Mesendoderm (in vitro differentiated cells): ENCODE results near the gene SHC4.

ENCODE experiments used
- DNase-seq: peaks from one replicate; pipeline ENCODE4 v3.0.0; 2013
- H2AK5ac ChIP-seq: 2 replicates; pipeline ENCODE4 v1.6.1; 2013; ENCODE audit warnings: low read length, inconsistent platforms
- H2BK120ac ChIP-seq: 2 replicates; pipeline ENCODE4 v1.6.1; 2013; ENCODE audit warnings: low read depth, mild to moderate bottlenecking, low read length, moderate library complexity, mixed read lengths
- H2BK15ac ChIP-seq: replicated peaks from 2 replicates; pipeline ENCODE4 v1.6.1; 2013; ENCODE audit warnings: low read depth, mild to moderate bottlenecking, moderate library complexity
- H2BK5ac ChIP-seq: 2 replicates; pipeline ENCODE4 v1.6.1; 2013; ENCODE audit warnings: low read length, inconsistent platforms
- H3K18ac ChIP-seq: 2 replicates; pipeline ENCODE4 v1.6.1; 2013; ENCODE audit warnings: mild to moderate bottlenecking, low read length, mixed read lengths
- H3K23ac ChIP-seq: one replicate; pipeline ENCODE4 v1.6.1; 2013; ENCODE audit warnings: low read length
- H3K27ac ChIP-seq: 2 replicates; pipeline ENCODE4 v1.5.1; 2013; ENCODE audit warnings: low read depth, mild to moderate bottlenecking, inconsistent platforms, low read length, moderate library complexity
- H3K27me3 ChIP-seq: 2 replicates; pipeline ENCODE4 v1.6.1; 2013; ENCODE audit warnings: low read length, control low read depth, mild to moderate bottlenecking, inconsistent platforms; ENCODE audit not compliant: insufficient read depth, poor library complexity
- H3K36me3 ChIP-seq: 2 replicates; pipeline ENCODE4 v1.6.1; 2013; ENCODE audit warnings: low read length, inconsistent platforms; ENCODE audit not compliant: control insufficient read depth, insufficient read depth
- H3K4ac ChIP-seq: one replicate; pipeline ENCODE4 v1.6.1; 2013; ENCODE audit warnings: low read depth, mild to moderate bottlenecking, low read length, moderate library complexity
- H3K4me1 ChIP-seq: 2 replicates; pipeline ENCODE4 v1.6.1; 2013; ENCODE audit warnings: low read depth, low read length, inconsistent platforms; ENCODE audit not compliant: control insufficient read depth
- H3K4me2 ChIP-seq: 2 replicates; pipeline ENCODE4 v1.6.1; 2013; ENCODE audit warnings: low read length
- H3K4me3 ChIP-seq: 2 replicates; pipeline ENCODE4 v1.5.1; 2013; ENCODE audit warnings: mild to moderate bottlenecking, low read length
- H3K56ac ChIP-seq: one replicate; pipeline ENCODE4 v1.6.1; 2013; ENCODE audit warnings: low read length
- H3K79me1 ChIP-seq: 2 replicates; pipeline ENCODE4 v1.6.1; 2013; ENCODE audit warnings: low read length, inconsistent platforms
- H3K79me2 ChIP-seq: 2 replicates; pipeline ENCODE4 v1.6.1; 2013; ENCODE audit warnings: mild to moderate bottlenecking, low read length; ENCODE audit not compliant: control insufficient read depth, insufficient read depth
- H3K9ac ChIP-seq: 2 replicates; pipeline ENCODE4 v1.6.1; 2013; ENCODE audit warnings: low read length, inconsistent platforms
- H4K5ac ChIP-seq: one replicate; pipeline ENCODE4 v1.6.1; 2013; ENCODE audit warnings: low read length
- H4K8ac ChIP-seq: one replicate; pipeline ENCODE4 v1.6.1; 2013; ENCODE audit warnings: low read depth, mild to moderate bottlenecking, control low read depth, low read length, moderate library complexity
- WGBS: extraction: QIAGEN DNeasy Blood & Tissue Kit; methylation state at CpG from one replicate; pipeline ENCODE4 v1.1.7; 2013; ENCODE audit warnings: low lambda C conversion rate, missing lambda C conversion rate; ENCODE audit not compliant: insufficient coverage; ENCODE audit errors: extremely low coverage; 5-methylcytosine and 5-hydroxymethylcytosine counted together

The SHC4 gene

DNA sequence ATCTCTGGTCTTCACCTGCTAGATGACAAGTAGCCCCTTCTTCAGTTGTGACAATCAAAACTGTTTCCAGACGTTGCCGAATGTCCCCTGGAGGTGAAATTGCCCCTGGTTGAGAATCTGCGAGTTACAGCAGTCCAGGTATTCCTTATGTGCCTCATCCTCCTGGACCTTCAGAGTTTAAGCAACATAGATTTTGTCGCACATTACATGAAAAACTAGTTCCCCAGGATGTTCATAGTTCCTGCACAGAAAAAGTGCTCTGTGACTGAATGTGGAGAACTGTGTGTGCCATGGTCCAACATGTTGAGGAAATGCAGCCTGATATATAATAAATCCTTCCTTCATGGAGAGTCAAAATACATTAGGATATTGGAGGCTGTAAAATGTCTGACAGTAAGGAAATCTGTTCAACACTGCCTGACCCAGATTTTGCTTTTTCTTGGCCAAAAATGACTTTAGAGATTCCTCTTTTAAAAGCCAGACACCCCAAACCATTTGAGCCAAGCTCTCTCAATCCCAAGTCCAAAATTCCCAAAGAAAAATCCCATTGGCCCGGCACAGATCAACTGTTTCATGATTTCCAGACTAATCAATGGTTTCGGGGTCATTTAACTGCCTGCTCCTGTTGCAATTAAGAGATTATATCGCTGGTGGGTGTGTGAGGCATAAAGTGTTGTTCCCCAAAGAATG lies 20.4 kb upstream of the SHC4 start:
- Histone ChIP-seq H3K56ac (no peak overlapping the region), H3K79me2 (no peaks in the 10 kb centered on the region), H2AK5ac (no peak overlapping the region), H3K9ac (no peak overlapping the region), H3K27ac (no peak overlapping the region), H3K18ac (no peak overlapping the region), H2BK120ac (no peak overlapping the region), H3K4me1 (no peaks in the 10 kb centered on the region), H2BK5ac (no peak overlapping the region), H3K27me3 (no peaks in the 10 kb centered on the region), H3K4me3 (no peak overlapping the region), H3K79me1 (no peaks in the 10 kb centered on the region), H2BK15ac (no peak overlapping the region), H4K8ac (no peak overlapping the region), H3K23ac (no peak overlapping the region), H3K36me3 (no peaks in the 10 kb centered on the region), H3K4me2 (no peak overlapping the region), H4K5ac (no peak overlapping the region), H3K4ac (no peak overlapping the region)
- whole genome bisulfite sequencing = no CpG with 5 or more reads among the region's 7 CpGs
- DNase-seq = no peak

DNA sequence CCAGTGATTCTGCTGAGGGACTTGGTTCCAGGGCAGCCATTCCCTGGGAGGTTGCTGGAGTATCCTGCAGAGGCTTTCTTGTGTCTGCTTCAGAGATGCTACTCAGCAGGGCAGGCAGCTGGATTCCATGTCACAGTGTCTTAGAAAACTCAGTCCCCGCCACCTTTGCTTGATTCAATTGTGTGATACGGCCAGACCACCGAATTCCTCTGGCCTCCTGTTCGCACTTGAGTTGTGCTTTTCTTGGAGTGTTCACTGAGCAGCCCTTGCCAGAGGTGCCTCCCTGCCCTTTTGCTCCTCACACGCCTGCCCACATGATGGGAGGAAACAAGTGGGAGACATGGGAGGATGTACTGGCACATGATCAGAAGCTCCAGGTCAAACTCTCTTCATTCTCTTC lies 19.6 kb upstream of the SHC4 start:
- H3K79me1 ChIP-seq = no peaks in the 10 kb centered on the region
- H3K27ac ChIP-seq = no peak overlapping the region
- H3K56ac ChIP-seq = no peak overlapping the region
- H4K8ac ChIP-seq = no peak overlapping the region
- H2BK5ac ChIP-seq = no peak overlapping the region
- H3K9ac ChIP-seq = no peak overlapping the region
- no CpG with 5 or more reads among the region's 5 CpGs for WGBS
- H3K23ac ChIP-seq = no peak overlapping the region
- H4K5ac ChIP-seq = no peak overlapping the region
- H3K36me3 ChIP-seq = no peaks in the 10 kb centered on the region
- no peak overlapping the region for H3K4me3 ChIP-seq
- H3K4me1 ChIP-seq = no peaks in the 10 kb centered on the region
- H3K79me2 ChIP-seq = no peaks in the 10 kb centered on the region
- no peak overlapping the region for H3K18ac ChIP-seq
- H2AK5ac ChIP-seq = no peak overlapping the region
- no peak overlapping the region for H3K4ac ChIP-seq
- no peak overlapping the region for H3K4me2 ChIP-seq
- no peak overlapping the region for H2BK120ac ChIP-seq
- DNase-seq = no peak
- H3K27me3 ChIP-seq = no peaks in the 10 kb centered on the region
- no peak overlapping the region for H2BK15ac ChIP-seq

DNA sequence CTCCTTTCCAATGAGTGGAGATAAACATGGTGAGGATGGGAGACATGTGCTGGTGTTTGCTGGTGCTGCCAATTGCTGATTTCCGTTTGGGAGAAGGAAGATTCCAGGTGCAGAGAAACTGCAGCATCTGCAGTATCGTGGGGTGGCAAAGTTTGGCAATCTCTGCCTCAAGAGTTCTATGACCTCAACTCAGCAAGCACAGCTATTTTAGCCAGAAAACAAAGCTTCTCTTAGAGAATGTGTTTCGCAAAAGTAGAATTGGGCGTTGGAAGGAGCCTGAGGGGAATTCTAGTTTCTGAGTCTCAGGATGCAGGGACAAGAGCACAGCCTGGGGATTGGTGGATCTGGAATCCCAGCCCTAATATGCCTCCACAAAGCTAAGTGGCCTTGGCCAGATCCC lies 18.2 kb upstream of the SHC4 start:
- no peak overlapping the region for H3K23ac ChIP-seq
- no peaks in the 10 kb centered on the region for H3K36me3 ChIP-seq
- H3K4ac ChIP-seq = no peak overlapping the region
- WGBS = no CpG with 5 or more reads among the region's 4 CpGs
- no peak overlapping the region for H3K56ac ChIP-seq
- H2BK15ac ChIP-seq = no peak overlapping the region
- H4K5ac ChIP-seq = no peak overlapping the region
- H3K79me2 ChIP-seq = no peaks in the 10 kb centered on the region
- no peak overlapping the region for H4K8ac ChIP-seq
- no peak overlapping the region for H2AK5ac ChIP-seq
- H3K4me2 ChIP-seq = no peak overlapping the region
- no peaks in the 10 kb centered on the region for H3K27me3 ChIP-seq
- H3K79me1 ChIP-seq = no peaks in the 10 kb centered on the region
- H2BK5ac ChIP-seq = no peak overlapping the region
- H3K9ac ChIP-seq = no peak overlapping the region
- H3K18ac ChIP-seq = no peak overlapping the region
- H3K4me3 ChIP-seq = no peak overlapping the region
- H2BK120ac ChIP-seq = no peak overlapping the region
- no peaks in the 10 kb centered on the region for H3K4me1 ChIP-seq
- no peak overlapping the region for H3K27ac ChIP-seq
- no peak for DNase-seq

DNA sequence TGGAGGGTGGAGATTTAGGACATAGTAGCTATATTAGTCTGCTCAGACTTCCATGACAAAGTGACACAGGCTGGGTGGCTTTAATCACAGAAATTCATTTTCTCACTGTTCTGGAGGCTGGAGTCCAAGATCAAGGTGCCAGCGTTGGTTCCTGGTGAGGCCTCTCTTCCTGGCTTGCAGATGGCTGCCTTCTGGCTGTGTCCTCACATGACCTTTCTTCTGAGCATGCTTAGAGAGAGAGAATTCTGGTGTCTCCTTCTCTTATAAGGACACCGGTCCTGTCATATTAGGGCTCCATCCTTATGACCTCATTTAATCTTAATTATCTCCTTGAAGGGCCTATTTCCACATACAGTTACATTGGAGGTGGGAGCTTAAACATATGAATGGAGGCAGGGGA lies 14.9 kb upstream of the SHC4 start:
- Histone ChIP-seq H3K18ac (no peak overlapping the region), H2BK15ac (no peak overlapping the region), H2BK120ac (no peak overlapping the region), H3K4me3 (no peak overlapping the region), H3K4me1 (peaks cover 5% of the 10 kb centered on the region), H3K9ac (no peak overlapping the region), H4K5ac (no peak overlapping the region), H3K4me2 (no peak overlapping the region), H3K36me3 (no peaks in the 10 kb centered on the region), H2BK5ac (no peak overlapping the region), H3K79me2 (no peaks in the 10 kb centered on the region), H3K27ac (no peak overlapping the region), H3K23ac (no peak overlapping the region), H3K4ac (no peak overlapping the region), H3K79me1 (no peaks in the 10 kb centered on the region), H3K56ac (no peak overlapping the region), H3K27me3 (no peaks in the 10 kb centered on the region), H2AK5ac (no peak overlapping the region), H4K8ac (no peak overlapping the region)
- DNase-seq = no peak
- WGBS = no CpG with 5 or more reads among the region's 2 CpGs

DNA sequence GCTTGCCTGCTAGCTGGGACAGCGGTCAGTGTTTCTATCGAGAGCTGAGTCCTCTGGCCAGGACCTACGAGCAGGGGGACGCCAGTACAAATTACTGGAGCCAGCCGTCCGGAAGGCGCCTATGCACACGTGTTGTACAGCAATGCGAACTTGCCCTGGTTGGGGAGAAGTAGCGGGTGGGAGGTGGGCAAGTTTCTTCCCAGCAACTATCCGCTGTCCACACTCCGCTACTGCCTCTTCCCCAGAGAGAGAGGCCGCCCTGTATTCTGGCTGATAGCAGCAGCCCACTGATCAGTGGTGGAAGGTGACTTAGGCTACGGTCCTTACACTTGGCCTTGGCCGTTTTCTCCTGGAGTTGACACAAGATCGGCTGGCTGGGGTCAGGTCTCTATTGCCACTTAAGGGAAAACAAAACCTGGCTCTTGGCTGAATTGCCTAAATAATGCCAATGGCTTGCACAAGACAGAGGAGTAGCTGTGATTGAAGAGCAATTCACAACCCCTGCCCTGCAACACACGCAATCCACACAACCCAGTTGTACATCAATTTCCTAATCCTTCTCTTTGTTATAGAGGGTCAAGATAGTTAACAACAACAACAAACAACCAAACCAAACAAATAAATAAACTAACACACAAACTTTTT lies 12.8 kb upstream of the SHC4 start:
- Histone ChIP-seq H2BK120ac (no peak overlapping the region), H3K4me2 (peak overlapping the region; percentile 91), H3K9ac (peak overlapping the region; percentile 84), H3K4me1 (peaks cover 5% of the 10 kb centered on the region), H3K79me2 (no peaks in the 10 kb centered on the region), H3K4ac (no peak overlapping the region), H3K4me3 (no peak overlapping the region), H3K23ac (no peak overlapping the region), H3K79me1 (no peaks in the 10 kb centered on the region), H4K5ac (peak overlapping the region; percentile 68), H2BK5ac (no peak overlapping the region), H3K36me3 (no peaks in the 10 kb centered on the region), H2BK15ac (no peak overlapping the region), H4K8ac (no peak overlapping the region), H3K56ac (peak overlapping the region; percentile 89), H3K27ac (no peak overlapping the region), H3K27me3 (no peaks in the 10 kb centered on the region), H3K18ac (peak overlapping the region; percentile 81), H2AK5ac (no peak overlapping the region)
- DNase-seq = no peak
- no CpG with 5 or more reads among the region's 17 CpGs for WGBS
